HG03432 (cell line): Measurements from ENCODE around the gene MGST2.
A peak's percentile ranks its signal among the peaks of the same experiment; 100 is the strongest.

Experiments used
- ATAC-seq: cut with Tn5 transposase; IDR thresholded peaks from one replicate; pipeline ENCODE4 v1.9.1; 2021; ENCODE audit warnings: mild to moderate bottlenecking, moderate library complexity; ENCODE audit not compliant: unreplicated experiment

Gene MGST2

GRCh38 chr4:139700568-139700967, 34.9 kb downstream of the MGST2 start:
- ATAC-seq, result no peak

GRCh38 chr4:139704915-139705485, 39.4 kb downstream of the MGST2 start:
- ATAC-seq, result no peak

GRCh38 chr4:139709660-139710059, 44.0 kb downstream of the MGST2 start:
- ATAC-seq, result no peak

- ATAC-seq, result no peak
These were observed 44.5 kb downstream of the MGST2 start for GRCh38 chr4:139710073-139710472.

- ATAC-seq, result no peak
These were observed 45.8 kb downstream of the MGST2 start for GRCh38 chr4:139711461-139711860.

GRCh38 chr4:139712882-139713281, 47.3 kb downstream of the MGST2 start:
- no peak for ATAC-seq

GRCh38 chr4:139715746-139716391, 50.2 kb downstream of the MGST2 start:
- no peak for ATAC-seq

GRCh38 chr4:139718358-139718757, 52.7 kb downstream of the MGST2 start:
- no peak for ATAC-seq

- no peak for ATAC-seq
These were observed 53.2 kb downstream of the MGST2 start for GRCh38 chr4:139718833-139719232.

- no peak for ATAC-seq
These were observed 53.9 kb downstream of the MGST2 start for GRCh38 chr4:139719381-139720101.

- no peak for ATAC-seq
These were observed 55.2 kb downstream of the MGST2 start for GRCh38 chr4:139720806-139721205.

GRCh38 chr4:139721789-139722188, 56.2 kb downstream of the MGST2 start:
- ATAC-seq, result no peak

- ATAC-seq, result no peak
These were observed 59.6 kb downstream of the MGST2 start for GRCh38 chr4:139725236-139725635.

GRCh38 chr4:139726615-139727014, 61.0 kb downstream of the MGST2 start:
- no peak for ATAC-seq

GRCh38 chr4:139728146-139728545, 62.5 kb downstream of the MGST2 start:
- ATAC-seq, result no peak

GRCh38 chr4:139728840-139729239, 63.2 kb downstream of the MGST2 start:
- ATAC-seq, result no peak

GRCh38 chr4:139732991-139733570, 67.5 kb downstream of the MGST2 start:
- no peak for ATAC-seq

GRCh38 chr4:139734201-139734874, 68.7 kb downstream of the MGST2 start:
- no peak for ATAC-seq

GRCh38 chr4:139734875-139735380, 69.3 kb downstream of the MGST2 start:
- peak; percentile 78 for ATAC-seq

- no peak for ATAC-seq
These were observed 70.0 kb downstream of the MGST2 start for GRCh38 chr4:139735381-139736273.
